Testis (tissue), 5 donors: ENCODE data around the gene BLOC1S3. TPM values are rescaled to one million over a fixed set of nuclear protein-coding genes. Genes with fewer than 3 reads are reported as not detected.

Experiments used
- DNase-seq: peaks from one replicate; pipeline ENCODE4 v3.0.0-alpha.2; 2019
- H3K27ac ChIP-seq, 2 donors: fragments of 200-600 bp; sonication (generic); one replicate each; pipeline ENCODE4 v1.5.1; 2019
- H3K27me3 ChIP-seq: fragments of 200-600 bp; sonication (generic); one replicate; pipeline ENCODE4 v1.5.1; 2019
- H3K36me3 ChIP-seq: fragments of 200-600 bp; sonication (generic); one replicate; pipeline ENCODE4 v1.5.1; 2017; ENCODE audit warnings: low read depth; ENCODE audit errors: missing control alignments
- H3K4me1 ChIP-seq: fragments of 200-600 bp; sonication (generic); one replicate; pipeline ENCODE4 v1.5.1; 2019
- H3K4me3 ChIP-seq, 2 donors: fragments of 200-600 bp; sonication (generic); one replicate each; pipeline ENCODE4 v1.5.1; 2017 to 2019
- H3K9me3 ChIP-seq: fragments of 200-600 bp; sonication (generic); one replicate; pipeline ENCODE4 v1.5.1; 2017
- CTCF ChIP-seq, 3 experiments: fragments of 450-650 bp in 2 of 3; fragments of 200-600 bp in 1 of 3; sonication (generic) in 1 of 3; IDR thresholded peaks; one replicate each; pipeline ENCODE4 v1.5.1; 2016 to 2019; ENCODE audit warnings: antibody characterized with exemption in 3 of 3, mild to moderate bottlenecking in 2 of 3, moderate library complexity in 1 of 3
- POLR2A ChIP-seq: fragments of 450-650 bp; IDR thresholded peaks from one replicate; pipeline ENCODE4 v1.6.1; 2017; ENCODE audit warnings: antibody characterized with exemption, mild to moderate bottlenecking, moderate library complexity
- WGBS, 2 donors: methylation state at CpG; one replicate each; pipeline ENCODE4 v1.1.5; 2018; 5-methylcytosine and 5-hydroxymethylcytosine counted together
- intact Hi-C: fragments of 100-400 bp; cut with DNase I; formaldehyde crosslinking; loops from one replicate; pipeline ENCODE4 v1.15.1; 2023; ENCODE audit warnings: low total_unique reads
- long read RNA-seq, 2 donors: transcript quantifications; one replicate each; lab custom pipeline, GENCODE V29; 2026
- polyA plus RNA-seq: library from polyadenylated mRNA; stranded (reverse); fragments of 350-450 nt; fragmentation: Illumina TruSeq; extraction: RNeasy Lipid Tissue Mini Kit (QIAGEN cat#74804); gene quantifications from one replicate; pipeline ENCODE4 v1.2.3, GENCODE V29; 2014; ENCODE audit warnings: low read depth, low replicate concordance; ENCODE audit not compliant: insufficient read depth
- total RNA-seq, 2 donors: library from RNA; depleted of rRNA; stranded (reverse); fragments of >200 nt; gene quantifications; one replicate each; pipeline ENCODE4 v1.2.3, GENCODE V29; 2016

The BLOC1S3 gene
- total RNA-seq, result 10 to 100 TPM; 38.2 to 43.7 TPM
- polyA plus RNA-seq, result 14.1 TPM
- long read RNA-seq, donor 1, transcript BLOC1S3-201 (2 exons, 2,601 nt), result major isoform, 5 of 5 reads
- long read RNA-seq, donor 1, partial matches to known transcripts, result 0 of 5 reads
- long read RNA-seq, donor 1, other reads (novel, unspliced or antisense), result 0 of 5 reads
- long read RNA-seq, donor 2, partial matches to known transcripts, result 0 of 4 reads
- long read RNA-seq, donor 2, other reads (novel, unspliced or antisense), result 0 of 4 reads

GRCh38 chr19:45178262-45179071 is at the start of gene BLOC1S3:
BLOC1S3 (plus strand) TSS chr19:45178784; CDS start chr19:45179297, 513 bp downstream.
- WGBS, 2 donors, result 0% methylated on average over 39 to 50 of the region's 51 CpGs
- intact Hi-C loops, result no loop called here

DNA sequence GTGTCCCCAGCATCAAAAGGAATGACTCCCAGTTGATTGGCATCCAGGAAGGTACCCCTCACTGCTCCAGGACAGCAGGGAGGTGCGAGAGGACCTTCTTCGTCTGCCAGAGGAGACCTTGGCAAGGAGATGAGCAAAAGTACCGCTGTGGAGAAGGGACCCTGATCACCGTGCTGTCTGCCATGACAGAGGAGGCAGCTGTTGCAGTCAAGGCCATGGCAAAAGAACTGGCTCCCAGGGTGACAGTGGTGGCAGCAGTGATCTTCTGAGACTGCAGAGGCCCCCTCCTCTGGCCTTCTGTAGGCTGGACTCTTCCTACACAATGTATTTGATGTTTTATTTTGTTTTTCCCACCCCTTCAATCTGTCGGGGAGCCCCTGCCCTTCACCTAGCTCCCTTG is 49.8 kb upstream of the BLOC1S3 start:
- H3K36me3 ChIP-seq, result no peaks in the 10 kb centered on the region
- no peak overlapping the region for H3K27ac ChIP-seq
- 70 to 74% methylated on average over 5 of the region's 5 CpGs for WGBS, 2 donors
- no peak overlapping the region for H3K4me3 ChIP-seq
- DNase-seq, result no peak
- TF ChIP-seq CTCF (IDR thresholded peaks at IDR 0.05) (no peak), POLR2A (no peak)
- intact Hi-C loops, result no loop called here
- no peaks in the 10 kb centered on the region for H3K4me1 ChIP-seq
- no peaks in the 10 kb centered on the region for H3K27me3 ChIP-seq
- no peaks in the 10 kb centered on the region for H3K9me3 ChIP-seq

More at GRCh38 chr19:45178262-45179071, at the start of gene BLOC1S3:
- peak; percentile 100 for DNase-seq
- no peaks in the 10 kb centered on the region for H3K27me3 ChIP-seq
- peaks cover 22% of the 10 kb centered on the region for H3K4me1 ChIP-seq
- peak within 1 kb of the TSS; percentile 92 to 93 for H3K27ac ChIP-seq
- peak; percentile 83 for TF ChIP-seq POLR2A
- peak; percentile 12 to 59 (median 52) for TF ChIP-seq CTCF (IDR thresholded peaks at IDR 0.05)
- peak within 1 kb of the TSS; percentile 72 to 83 for H3K4me3 ChIP-seq
- H3K9me3 ChIP-seq, result no peaks in the 10 kb centered on the region
- H3K36me3 ChIP-seq, result no peaks in the 10 kb centered on the region

DNA sequence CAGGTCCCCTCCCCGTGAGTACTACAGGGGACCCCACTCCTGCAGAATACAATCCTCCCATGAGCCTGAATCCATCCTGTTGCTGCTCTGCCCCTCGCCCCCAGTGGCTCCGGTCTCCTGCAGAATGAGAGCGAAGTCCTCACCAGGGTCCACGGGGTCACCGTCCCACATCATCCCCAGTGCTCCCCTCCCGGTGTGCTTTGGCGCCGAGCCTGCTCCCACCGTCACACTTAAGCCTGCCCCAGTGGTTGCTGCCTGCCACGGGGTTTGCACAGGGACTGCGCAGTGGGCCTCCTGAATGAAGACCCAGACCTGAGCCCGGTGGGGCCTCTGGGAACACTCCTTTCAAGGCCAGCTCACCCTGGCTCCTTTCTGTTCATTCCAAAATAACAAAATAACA is 48.3 kb upstream of the BLOC1S3 start:
- no peak for DNase-seq
- TF ChIP-seq CTCF (IDR thresholded peaks at IDR 0.05), result no peak
- TF ChIP-seq POLR2A, result no peak
- 75 to 79% methylated on average over 5 to 13 of the region's 13 CpGs for WGBS, 2 donors
- Histone ChIP-seq H3K4me1 (no peaks in the 10 kb centered on the region), H3K27me3 (no peaks in the 10 kb centered on the region), H3K4me3 (no peak overlapping the region), H3K36me3 (no peaks in the 10 kb centered on the region), H3K9me3 (no peaks in the 10 kb centered on the region), H3K27ac (no peak overlapping the region)
- intact Hi-C loops, result no loop called here

DNA sequence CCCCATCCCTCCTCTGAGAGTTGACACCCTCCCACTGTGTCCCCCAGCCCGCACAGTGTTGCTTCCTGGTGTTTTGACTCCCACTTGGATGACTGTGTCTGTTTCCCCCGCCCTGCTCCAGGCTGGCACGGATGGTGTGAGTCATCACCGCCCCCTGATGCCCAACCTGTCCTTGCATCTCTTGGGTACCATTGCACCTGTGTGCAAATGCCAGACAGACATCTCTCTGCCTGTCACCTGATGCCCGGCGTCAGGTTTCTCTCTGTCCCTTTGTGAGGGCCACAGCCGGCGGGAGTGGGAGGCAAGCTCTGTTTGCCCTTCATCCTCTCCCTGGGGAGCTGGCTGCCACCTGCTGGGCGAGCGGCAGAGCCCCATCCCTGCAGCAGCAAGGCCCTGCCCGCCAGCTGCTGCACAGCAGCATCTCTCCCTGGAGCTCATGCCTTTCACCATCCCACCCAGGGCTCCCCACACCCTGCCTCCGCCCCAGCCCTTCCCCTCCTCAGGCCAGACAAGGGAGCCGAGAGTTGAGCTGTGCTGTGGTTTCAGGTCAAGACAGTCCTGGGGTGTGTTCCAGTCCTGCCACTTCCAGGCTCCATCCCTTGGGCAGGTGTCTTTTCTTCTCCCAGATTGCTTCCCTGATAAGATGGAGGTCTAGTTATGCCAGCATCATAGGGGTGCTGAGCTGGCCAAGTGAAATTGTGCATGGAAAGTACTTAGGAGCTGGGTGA is 47.5 kb upstream of the BLOC1S3 start:
- Histone ChIP-seq H3K36me3 (no peaks in the 10 kb centered on the region), H3K4me1 (no peaks in the 10 kb centered on the region), H3K27ac (no peak overlapping the region), H3K27me3 (no peaks in the 10 kb centered on the region), H3K4me3 (no peak overlapping the region), H3K9me3 (no peaks in the 10 kb centered on the region)
- intact Hi-C loops, result no loop called here
- peak; percentile 34 for DNase-seq
- TF ChIP-seq CTCF (IDR thresholded peaks at IDR 0.05), result no peak
- TF ChIP-seq POLR2A, result no peak
- 70 to 80% methylated on average over 12 to 13 of the region's 13 CpGs for WGBS, 2 donors
